Upper lobe of left lung (tissue), 4 donors: Measurements from ENCODE around the gene PHGDH.

ENCODE experiments used
- CTCF ChIP-seq, 6 experiments: fragments of 450-650 bp in 4 of 6; fragments of 200-600 bp in 2 of 6; sonication (generic) in 2 of 6; IDR thresholded peaks; one replicate each; pipeline ENCODE4 v1.5.1; 2016 to 2019; ENCODE audit warnings: antibody characterized with exemption in 6 of 6
- POLR2A ChIP-seq, 4 donors: fragments of 450-650 bp; IDR thresholded peaks; one replicate each; pipeline ENCODE4 v1.5.1; 2016 to 2017; ENCODE audit warnings: antibody characterized with exemption in 4 of 4, mild to moderate bottlenecking in 2 of 4

GRCh38 chr1:119703666-119704450, 7.9 kb upstream of the PHGDH start:
- TF ChIP-seq CTCF (IDR thresholded peaks at IDR 0.05) (no peak), POLR2A (IDR thresholded peaks at IDR 0.05) (no peak)
